Left ventricle myocardium inferior (tissue), 1 donor: ENCODE data around the gene LITAFD. TPM values are rescaled to one million over a fixed set of nuclear protein-coding genes. Genes with fewer than 3 reads are reported as not detected.
"Not testable (repeated sequence)": the region's sequence is repeated elsewhere in the genome, so short reads cannot be mapped to it uniquely, and the experiment has no call there.

ENCODE experiments used
- DNase-seq: peaks from one replicate; pipeline ENCODE4 v3.0.0-alpha.2; 2020
- H3K27ac ChIP-seq: fragments of 200-600 bp; replicated peaks from 2 replicates; pipeline ENCODE4 v1.8.0; 2021
- H3K27me3 ChIP-seq: fragments of 200-600 bp; 2 replicates; pipeline ENCODE4 v1.8.0; 2021; ENCODE audit warnings: low read depth
- H3K36me3 ChIP-seq: fragments of 200-600 bp; 2 replicates; pipeline ENCODE4 v1.8.0; 2021
- H3K4me1 ChIP-seq: fragments of 200-600 bp; 2 replicates; pipeline ENCODE4 v1.8.0; 2021
- H3K4me3 ChIP-seq: fragments of 200-600 bp; 2 replicates; pipeline ENCODE4 v1.8.0; 2021; ENCODE audit warnings: mild to moderate bottlenecking, moderate library complexity
- H3K9me3 ChIP-seq: fragments of 200-600 bp; replicated peaks from 2 replicates; pipeline ENCODE4 v1.8.0; 2021
- intact Hi-C: fragments of 100-400 bp; cut with micrococcal nuclease; formaldehyde crosslinking; loops from one replicate; pipeline ENCODE4 v1.11.0; 2022
- total RNA-seq: library from RNA; stranded (reverse); fragmentation: NEBNext Ultra II Directional; extraction: Animal tissue kit (Norgen Biotek cat#: 25700); gene quantifications from one replicate; pipeline ENCODE4 v1.2.1, GENCODE V29; 2021
- TF ChIP-seq, protein P1 (sequence below): fragments of 200-600 bp; IDR thresholded peaks from 2 replicates; pipeline ENCODE4 v1.8.0; 2021; ENCODE audit warnings: antibody characterized with exemption, mild to moderate bottlenecking, borderline replicate concordance
- donor health status: DM: no; HTN: yes; CAD: no; lungs with severe emphysema.

LITAFD gene
- total RNA-seq, 1 donor from 2014 or later = not detected

DNA sequence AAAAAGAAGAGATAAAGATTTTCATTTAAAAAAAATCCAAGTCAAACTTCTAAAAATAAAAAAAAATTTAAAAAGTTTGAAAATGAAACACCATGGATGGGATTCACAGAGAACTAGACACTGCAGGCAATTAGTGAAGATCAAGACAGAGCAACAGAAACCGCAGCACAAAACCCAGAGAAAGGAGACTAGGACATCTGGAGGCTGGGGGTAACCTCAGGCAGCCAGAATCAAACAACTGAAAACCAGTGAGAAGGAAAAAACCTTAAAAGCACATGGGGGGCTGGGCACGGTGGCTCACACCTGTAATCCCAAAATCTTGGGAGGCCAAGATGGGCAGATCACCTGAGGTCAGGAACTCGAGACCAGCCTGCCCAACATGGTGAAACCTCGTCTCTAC, 30.6 kb downstream of the LITAFD start:
- Histone ChIP-seq H3K4me1 (no peaks in the 10 kb centered on the region), H3K9me3 (no peaks in the 10 kb centered on the region), H3K27ac (no peak overlapping the region), H3K27me3 (no peaks in the 10 kb centered on the region), H3K36me3 (peaks cover 100% of the 10 kb centered on the region), H3K4me3 (no peak overlapping the region)
- intact Hi-C loops = no loop called here
- TF ChIP-seq, protein P1, sequence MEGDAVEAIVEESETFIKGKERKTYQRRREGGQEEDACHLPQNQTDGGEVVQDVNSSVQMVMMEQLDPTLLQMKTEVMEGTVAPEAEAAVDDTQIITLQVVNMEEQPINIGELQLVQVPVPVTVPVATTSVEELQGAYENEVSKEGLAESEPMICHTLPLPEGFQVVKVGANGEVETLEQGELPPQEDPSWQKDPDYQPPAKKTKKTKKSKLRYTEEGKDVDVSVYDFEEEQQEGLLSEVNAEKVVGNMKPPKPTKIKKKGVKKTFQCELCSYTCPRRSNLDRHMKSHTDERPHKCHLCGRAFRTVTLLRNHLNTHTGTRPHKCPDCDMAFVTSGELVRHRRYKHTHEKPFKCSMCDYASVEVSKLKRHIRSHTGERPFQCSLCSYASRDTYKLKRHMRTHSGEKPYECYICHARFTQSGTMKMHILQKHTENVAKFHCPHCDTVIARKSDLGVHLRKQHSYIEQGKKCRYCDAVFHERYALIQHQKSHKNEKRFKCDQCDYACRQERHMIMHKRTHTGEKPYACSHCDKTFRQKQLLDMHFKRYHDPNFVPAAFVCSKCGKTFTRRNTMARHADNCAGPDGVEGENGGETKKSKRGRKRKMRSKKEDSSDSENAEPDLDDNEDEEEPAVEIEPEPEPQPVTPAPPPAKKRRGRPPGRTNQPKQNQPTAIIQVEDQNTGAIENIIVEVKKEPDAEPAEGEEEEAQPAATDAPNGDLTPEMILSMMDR = no peak
- DNase-seq = no peak

DNA sequence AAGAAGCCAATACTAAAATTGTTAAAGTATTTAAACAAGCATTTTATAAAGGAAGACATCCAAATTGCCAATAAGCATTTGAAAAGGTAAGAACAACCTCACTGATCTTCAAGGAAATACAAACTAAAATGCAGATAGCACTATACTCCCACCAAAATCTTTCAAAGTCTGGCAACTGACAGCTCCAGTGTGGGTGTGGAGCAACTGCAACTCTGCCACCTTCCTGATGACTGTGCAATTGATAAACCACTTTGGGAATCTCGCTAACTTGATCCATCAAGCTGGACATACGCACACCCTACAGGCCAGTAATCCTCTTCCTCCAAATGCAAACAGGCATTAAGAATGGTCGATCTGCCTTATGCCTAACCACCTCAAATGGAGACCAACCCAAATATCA, 31.9 kb downstream of the LITAFD start:
- TF ChIP-seq, protein P1 = no peak
- no peak for DNase-seq
- intact Hi-C loops = no loop called here
- Histone ChIP-seq H3K9me3 (no peaks in the 10 kb centered on the region), H3K4me1 (no peaks in the 10 kb centered on the region), H3K4me3 (no peak overlapping the region), H3K36me3 (peaks cover 100% of the 10 kb centered on the region), H3K27ac (no peak overlapping the region), H3K27me3 (no peaks in the 10 kb centered on the region)

DNA sequence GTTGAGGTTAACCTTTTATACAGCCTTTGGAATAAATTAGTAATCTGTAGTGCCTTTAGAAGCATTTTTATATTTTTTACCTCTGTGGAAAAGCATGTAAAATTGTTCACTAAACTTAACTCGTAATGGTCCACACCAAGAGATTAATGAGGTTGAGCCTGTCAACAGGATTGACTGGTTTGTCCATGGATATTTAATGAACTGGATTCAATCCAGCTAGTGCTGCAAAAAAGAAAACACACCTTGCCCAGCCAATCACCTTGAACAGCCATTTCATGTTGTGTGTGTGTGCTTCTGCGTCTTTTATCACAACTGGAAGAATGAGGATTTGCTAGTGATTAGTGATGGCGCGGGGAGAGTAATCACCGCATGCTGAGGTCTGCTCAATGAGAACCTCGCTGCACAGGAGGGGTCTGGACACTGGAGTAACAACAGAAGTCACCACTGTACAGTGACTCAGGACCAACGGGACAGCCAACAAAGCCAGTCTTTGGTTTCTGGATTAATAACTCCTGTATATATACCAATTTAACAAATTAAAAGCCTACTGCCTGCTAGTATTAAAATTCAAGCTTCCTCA, 33.7 kb downstream of the LITAFD start:
- H3K4me3 ChIP-seq = no peak overlapping the region
- no peak overlapping the region for H3K27ac ChIP-seq
- intact Hi-C loops = no loop called here
- no peaks in the 10 kb centered on the region for H3K9me3 ChIP-seq
- DNase-seq = no peak
- TF ChIP-seq, protein P1 = no peak
- no peaks in the 10 kb centered on the region for H3K4me1 ChIP-seq
- peaks cover 100% of the 10 kb centered on the region for H3K36me3 ChIP-seq
- no peaks in the 10 kb centered on the region for H3K27me3 ChIP-seq

DNA sequence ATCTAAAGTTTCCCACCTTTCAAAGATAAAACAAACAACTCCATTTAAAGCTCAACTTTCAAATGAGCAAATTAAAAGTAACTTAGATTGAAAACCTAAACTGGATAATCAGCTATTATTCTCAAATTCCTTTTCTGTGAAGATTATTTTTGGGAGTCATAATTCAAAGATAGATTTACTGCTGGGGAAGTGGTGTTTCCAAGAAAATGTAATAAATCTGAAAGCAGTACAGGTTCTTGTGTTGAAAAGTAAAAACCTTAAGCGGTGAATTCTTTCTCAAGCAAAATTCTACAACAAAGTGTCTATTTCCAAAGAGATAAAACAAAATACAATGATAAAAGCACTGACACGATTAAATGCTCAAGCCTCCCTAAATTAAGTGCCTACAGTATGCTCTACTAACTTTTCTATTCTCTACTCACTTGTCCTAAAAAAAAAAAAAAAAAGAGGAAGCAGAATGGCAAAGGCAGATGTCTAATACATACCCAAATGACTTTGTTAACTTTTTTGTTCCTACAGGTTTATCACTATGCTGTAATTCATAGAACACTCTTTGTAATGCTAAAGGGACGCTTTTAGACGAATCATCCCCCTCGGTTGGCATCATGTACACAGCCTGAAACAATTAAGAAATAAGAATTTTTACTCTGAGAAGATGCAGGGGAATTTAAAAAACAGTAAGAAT, 34.5 kb downstream of the LITAFD start:
- TF ChIP-seq, protein P1 = no peak
- Histone ChIP-seq H3K4me1 (no peaks in the 10 kb centered on the region), H3K27me3 (no peaks in the 10 kb centered on the region), H3K27ac (no peak overlapping the region), H3K36me3 (peaks cover 100% of the 10 kb centered on the region), H3K4me3 (no peak overlapping the region), H3K9me3 (no peaks in the 10 kb centered on the region)
- no peak for DNase-seq
- intact Hi-C loops = no loop called here

DNA sequence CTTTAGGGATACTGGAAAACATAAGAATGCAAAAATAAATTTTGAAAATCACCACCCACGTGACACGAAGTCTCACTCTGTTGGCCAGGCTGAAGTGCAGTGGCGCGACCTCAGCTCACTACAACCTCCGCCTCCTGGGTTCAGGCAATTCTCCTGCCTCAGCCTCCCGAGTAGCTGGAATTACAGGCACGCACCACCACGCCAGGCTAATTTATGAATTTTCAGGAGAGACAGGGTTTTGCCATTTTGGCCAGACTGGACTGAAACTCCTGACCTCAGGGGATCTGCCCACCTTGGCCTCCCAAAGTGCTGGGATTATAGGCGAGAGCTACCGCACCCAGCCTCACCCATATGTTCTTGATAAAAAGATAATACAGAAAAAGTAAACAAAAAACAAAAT, 35.2 kb downstream of the LITAFD start:
- H3K9me3 ChIP-seq, DNase-seq, H3K4me1 ChIP-seq, H3K4me3 ChIP-seq, intact Hi-C loops, H3K27me3 ChIP-seq, H3K27ac ChIP-seq: not testable (repeated sequence)
- H3K36me3 ChIP-seq = peaks cover 100% of the 10 kb centered on the region

DNA sequence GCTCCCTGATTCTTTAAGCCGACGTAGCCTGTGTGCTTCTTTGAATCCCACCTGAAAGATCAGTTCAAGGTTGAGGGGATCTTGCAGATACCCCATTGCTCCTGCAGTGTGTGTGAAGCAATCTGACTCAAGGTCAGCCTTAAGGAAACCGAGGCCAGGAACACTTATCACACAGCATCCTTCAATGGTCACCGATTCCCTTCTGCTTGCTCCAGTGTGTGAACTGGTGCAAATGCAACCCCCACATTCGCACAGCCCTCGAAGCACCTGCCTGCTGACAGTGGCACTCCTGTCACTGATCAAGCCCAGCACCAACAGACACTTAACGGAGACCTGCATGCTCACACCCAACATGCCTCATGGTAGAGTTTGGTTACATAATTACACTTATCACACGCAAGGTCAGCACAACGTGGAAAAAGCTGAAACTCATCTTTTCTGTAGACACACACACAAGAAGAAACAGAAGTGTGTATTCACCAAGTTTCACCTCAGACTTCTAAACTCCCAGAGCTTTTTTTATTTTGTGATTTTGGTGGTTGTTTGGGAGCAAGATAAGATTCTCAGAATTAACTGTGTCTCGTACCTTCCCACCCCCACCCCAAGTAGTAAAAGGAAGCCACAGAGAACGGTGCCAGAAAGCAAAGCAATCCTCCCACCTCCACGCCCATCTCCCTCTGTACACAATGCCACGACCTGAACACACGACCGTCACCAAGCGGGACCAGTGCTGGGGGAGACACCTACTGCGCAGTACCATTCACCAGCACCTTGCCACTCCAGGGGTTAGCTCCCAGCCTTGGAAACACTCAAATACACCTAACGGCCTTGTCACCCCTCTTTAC, 37.2 kb downstream of the LITAFD start:
- Histone ChIP-seq H3K4me1 (peaks cover 13% of the 10 kb centered on the region), H3K27me3 (no peaks in the 10 kb centered on the region), H3K27ac (no peak overlapping the region), H3K4me3 (no peak overlapping the region), H3K9me3 (no peaks in the 10 kb centered on the region), H3K36me3 (peaks cover 91% of the 10 kb centered on the region)
- no peak for DNase-seq
- TF ChIP-seq, protein P1 = no peak
- intact Hi-C loops = no loop called here
